Omental fat pad (tissue), 4 donors: ENCODE measurements around the gene ZNF618. TPM values are rescaled to one million over a fixed set of nuclear protein-coding genes. Genes with fewer than 3 reads are reported as not detected.

Experiments
- ATAC-seq: fragments of 150-250 bp; one replicate; pipeline ENCODE4 v1.9.1; 2016; ENCODE audit warnings: mild to moderate bottlenecking, moderate library complexity; ENCODE audit not compliant: low FRiP score
- DNase-seq: peaks from one replicate; pipeline ENCODE4 v3.0.0-alpha.2; 2019; ENCODE audit warnings: low spot score
- CTCF ChIP-seq, 3 donors: fragments of 450-650 bp; IDR thresholded peaks; one replicate each; pipeline ENCODE4 v1.5.1; 2016 to 2017; ENCODE audit warnings: antibody characterized with exemption in 3 of 3, mild to moderate bottlenecking in 3 of 3, moderate library complexity in 2 of 3
- total RNA-seq, 4 donors: library from RNA; depleted of rRNA; stranded (reverse); fragments of >200 nt; gene quantifications; one replicate each; pipeline ENCODE4 v1.1.0, GENCODE V29; 2016

The ZNF618 gene
- total RNA-seq, 4 donors from 2014 or later, result 2.2 to 8.8 (median 5.9) TPM

- no peak for TF ChIP-seq CTCF (IDR thresholded peaks at IDR 0.05)
- no peak for DNase-seq
- no peak for ATAC-seq
Measured at GRCh38 chr9:113921396-113921925, 45.4 kb downstream of the ZNF618 start.

GRCh38 chr9:113922160-113922559 lies 46.1 kb downstream of the ZNF618 start:
- DNase-seq (no peak), ATAC-seq (no peak)
- no peak for TF ChIP-seq CTCF (IDR thresholded peaks at IDR 0.05)

GRCh38 chr9:113926211-113926610 lies 50.1 kb downstream of the ZNF618 start:
- no peak for ATAC-seq
- no peak for TF ChIP-seq CTCF (IDR thresholded peaks at IDR 0.05)
- DNase-seq, result no peak

- no peak for DNase-seq
- TF ChIP-seq CTCF (IDR thresholded peaks at IDR 0.05), result no peak
- ATAC-seq, result no peak
Measured at GRCh38 chr9:113927277-113927676, 51.2 kb downstream of the ZNF618 start.

- no peak for ATAC-seq
- no peak for TF ChIP-seq CTCF (IDR thresholded peaks at IDR 0.05)
- no peak for DNase-seq
Measured at GRCh38 chr9:113928269-113928668, 52.2 kb downstream of the ZNF618 start.

- TF ChIP-seq CTCF (IDR thresholded peaks at IDR 0.05), result no peak
- no peak for ATAC-seq
- DNase-seq, result no peak
Measured at GRCh38 chr9:113929634-113930389, 53.7 kb downstream of the ZNF618 start.

- no peak for ATAC-seq
- no peak for DNase-seq
- no peak for TF ChIP-seq CTCF (IDR thresholded peaks at IDR 0.05)
Measured at GRCh38 chr9:113930390-113930783, 54.3 kb downstream of the ZNF618 start.
